Measurements from ENCODE around the gene GABPB2.

GRCh38 chr1:151133018-151133806 lies 62.7 kb downstream of the GABPB2 start:
- TF ChIP-seq TAF1 (IDR thresholded peaks at IDR 0.05; ENCODE audit: low read depth, low read length) (no peak), POLR2AphosphoS5 (IDR thresholded peaks at IDR 0.05; ENCODE audit: low read depth, low read length) (no peak), POLR2A (IDR thresholded peaks at IDR 0.05; ENCODE audit: low read depth, low read length) (no peak)
